HepG2 (cell line): ENCODE results near the gene SH3YL1. TPM values are rescaled to one million over a fixed set of nuclear protein-coding genes. Genes with fewer than 3 reads are reported as not detected.

ENCODE experiments used
- ASH2L ChIP-seq: fragments of 300-600, 200-600 bp; sonication (generic); IDR thresholded peaks from 2 replicates; pipeline ENCODE4 v1.7.0; 2017; ENCODE audit warnings: low read depth, mild to moderate bottlenecking, moderate library complexity, mixed read lengths, low read length; ENCODE audit not compliant: insufficient read length
- CBX5 ChIP-seq: sonication (generic); formaldehyde crosslinking; IDR thresholded peaks from 2 replicates; pipeline ENCODE4 v1.4.0; 2020; ENCODE audit warnings: missing genetic modification reagents, borderline replicate concordance
- GMEB1 ChIP-seq: sonication (generic); formaldehyde crosslinking; IDR thresholded peaks from 2 replicates; pipeline ENCODE4 v1.5.1; 2020; ENCODE audit warnings: missing genetic modification reagents, mild to moderate bottlenecking, borderline replicate concordance
- HNRNPLL ChIP-seq: fragments of 200-400 bp; formaldehyde crosslinking; IDR thresholded peaks from 2 replicates; pipeline ENCODE4 v1.6.1; 2017; ENCODE audit warnings: mild to moderate bottlenecking, low read depth, low read length; ENCODE audit not compliant: poor library complexity, severe bottlenecking
- KLF9 ChIP-seq: IDR thresholded peaks from 2 replicates; pipeline ENCODE4 v1.6.1; 2016; ENCODE audit warnings: low read depth
- MIER2 ChIP-seq: IDR thresholded peaks from 2 replicates; pipeline ENCODE4 v1.6.1; 2016; ENCODE audit warnings: missing biosample characterization, missing genetic modification reagents
- RAD21 ChIP-seq: fragments of 450-650 bp; formaldehyde crosslinking; IDR thresholded peaks from 2 replicates; pipeline ENCODE4 v1.5.0; 2020; ENCODE audit warnings: mild to moderate bottlenecking
- TP53 ChIP-seq: sonication (generic); formaldehyde crosslinking; conservative IDR thresholded peaks from 2 replicates; pipeline ENCODE4 v1.4.0; 2020; ENCODE audit warnings: missing genetic modification reagents
- ZNF142 ChIP-seq: sonication (generic); formaldehyde crosslinking; IDR thresholded peaks from 2 replicates; pipeline ENCODE4 v1.4.0; 2020; ENCODE audit warnings: missing genetic modification reagents
- ZNF256 ChIP-seq: sonication (generic); formaldehyde crosslinking; conservative IDR thresholded peaks from 2 replicates; pipeline ENCODE4 v1.4.0; 2020; ENCODE audit warnings: missing genetic modification reagents
- ZNF260 ChIP-seq: sonication (generic); formaldehyde crosslinking; IDR thresholded peaks from 2 replicates; pipeline ENCODE4 v1.4.0; 2020; ENCODE audit warnings: missing genetic modification reagents, low read depth, mild to moderate bottlenecking, borderline replicate concordance
- ZNF274 ChIP-seq: sonication (generic); formaldehyde crosslinking; IDR thresholded peaks from 2 replicates; pipeline ENCODE4 v1.5.1; 2020; ENCODE audit warnings: mild to moderate bottlenecking, missing genetic modification reagents
- ZNF678 ChIP-seq: sonication (generic); formaldehyde crosslinking; IDR thresholded peaks from 2 replicates; pipeline ENCODE4 v1.4.0; 2020; ENCODE audit warnings: mild to moderate bottlenecking, missing genetic modification reagents
- ZNF75D ChIP-seq: sonication (generic); formaldehyde crosslinking; IDR thresholded peaks from 2 replicates; pipeline ENCODE4 v1.8.1; 2023; ENCODE audit warnings: missing genetic modification reagents, mild to moderate bottlenecking, borderline replicate concordance
- ZSCAN30 ChIP-seq: sonication (generic); formaldehyde crosslinking; IDR thresholded peaks from 2 replicates; pipeline ENCODE4 v1.5.0; 2020; ENCODE audit warnings: mild to moderate bottlenecking, missing genetic modification reagents
- polyA plus RNA-seq, 8 experiments: library from polyadenylated mRNA; depleted of rRNA in 3 of 8; stranded (reverse) in 7 of 8; unstranded in 1 of 8; fragments of >200 nt; fragmentation: Illumina TruSeq in 4 of 8; extraction: Trizol in 4 of 8; gene quantifications; 2 replicates each; pipeline versions ENCODE4 v1.2.1 to v1.2.3, GENCODE V29; 2011 to 2016; ENCODE audit warnings: low read depth in 4 of 8, missing spikeins in 1 of 8, mixed read lengths in 1 of 8; ENCODE audit not compliant: insufficient read depth in 1 of 8
- total RNA-seq, 5 experiments: library from RNA; depleted of rRNA; stranded (reverse); fragments of >200 nt; fragmentation: Illumina TruSeq; extraction: Trizol; gene quantifications; 2 replicates each; pipeline ENCODE4 v1.2.3, GENCODE V29; 2016; ENCODE audit warnings: low read depth in 1 of 5
- TF ChIP-seq, protein P1 (sequence below): sonication (generic); formaldehyde crosslinking; IDR thresholded peaks from 2 replicates; pipeline ENCODE4 v1.4.0; 2020; ENCODE audit warnings: missing genetic modification reagents
- TF ChIP-seq, protein P2 (sequence below): sonication (generic); formaldehyde crosslinking; IDR thresholded peaks from 2 replicates; pipeline ENCODE4 v1.4.0; 2020; ENCODE audit warnings: missing genetic modification reagents
- TF ChIP-seq, protein P3 (sequence below): sonication (generic); formaldehyde crosslinking; IDR thresholded peaks from 2 replicates; pipeline ENCODE4 v1.5.0; 2020; ENCODE audit warnings: mild to moderate bottlenecking, missing genetic modification reagents

The SH3YL1 gene
- total and polyA plus RNA-seq, 2 of the 13 experiments (the other 11 are each of a cell fraction or from before 2014, with no cell fraction given): 13.0 to 48.2 TPM

DNA sequence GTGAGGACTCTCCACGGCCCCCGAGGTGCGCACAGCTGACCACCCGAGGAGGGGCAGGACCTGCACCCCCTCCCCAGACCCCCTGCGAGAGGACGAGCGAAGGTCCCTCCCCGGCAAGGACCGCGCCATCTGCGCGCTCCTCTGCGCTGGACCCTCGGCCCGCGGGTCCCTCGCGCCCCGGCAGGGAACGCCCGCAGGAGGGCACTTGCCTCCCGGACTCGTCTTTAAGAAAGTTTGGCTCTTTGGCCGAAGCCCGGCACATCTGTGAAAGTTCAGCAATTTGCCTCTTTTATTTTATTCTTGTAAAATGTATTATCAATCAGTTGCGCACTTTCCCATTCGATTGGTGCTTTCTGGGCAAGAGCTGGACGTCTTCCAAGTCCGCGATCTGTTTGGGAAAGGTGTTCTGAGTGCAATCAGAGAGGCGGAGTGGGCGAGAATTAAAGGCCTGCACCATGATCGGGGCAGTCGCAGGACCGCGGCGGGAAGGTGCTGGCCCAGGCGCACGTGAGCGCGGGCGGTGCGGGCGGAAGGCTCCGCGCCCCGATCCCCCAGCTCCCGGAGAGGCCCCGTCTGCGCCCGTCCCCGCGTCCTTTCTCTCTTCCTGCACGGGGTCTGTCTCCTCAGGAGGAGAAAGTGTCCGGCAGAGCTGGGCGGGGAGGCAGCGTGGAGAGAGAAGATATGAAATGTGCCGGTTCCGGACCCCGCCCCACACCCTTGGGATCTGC, 25.7 kb upstream of the SH3YL1 start (continued):
- TF ChIP-seq, protein P1, sequence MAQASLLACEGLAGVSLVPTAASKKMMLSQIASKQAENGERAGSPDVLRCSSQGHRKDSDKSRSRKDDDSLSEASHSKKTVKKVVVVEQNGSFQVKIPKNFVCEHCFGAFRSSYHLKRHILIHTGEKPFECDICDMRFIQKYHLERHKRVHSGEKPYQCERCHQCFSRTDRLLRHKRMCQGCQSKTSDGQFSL (CRISPR knock-in tag): no peak
- TF ChIP-seq RAD21 (CRISPR knock-in tag): no peak
- TF ChIP-seq, protein P2, sequence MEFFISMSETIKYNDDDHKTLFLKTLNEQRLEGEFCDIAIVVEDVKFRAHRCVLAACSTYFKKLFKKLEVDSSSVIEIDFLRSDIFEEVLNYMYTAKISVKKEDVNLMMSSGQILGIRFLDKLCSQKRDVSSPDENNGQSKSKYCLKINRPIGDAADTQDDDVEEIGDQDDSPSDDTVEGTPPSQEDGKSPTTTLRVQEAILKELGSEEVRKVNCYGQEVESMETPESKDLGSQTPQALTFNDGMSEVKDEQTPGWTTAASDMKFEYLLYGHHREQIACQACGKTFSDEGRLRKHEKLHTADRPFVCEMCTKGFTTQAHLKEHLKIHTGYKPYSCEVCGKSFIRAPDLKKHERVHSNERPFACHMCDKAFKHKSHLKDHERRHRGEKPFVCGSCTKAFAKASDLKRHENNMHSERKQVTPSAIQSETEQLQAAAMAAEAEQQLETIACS: no peak
- TF ChIP-seq ASH2L: no peak
- no peak for TF ChIP-seq ZNF678
- TF ChIP-seq CBX5 (CRISPR knock-in tag): 0 out of 2 replicates have a peak, but pooled peaks have one; percentile 47
- TF ChIP-seq ZNF274 (CRISPR knock-in tag): peak; percentile 54; the same call in 1 of the 2 replicates
- TF ChIP-seq KLF9 (CRISPR knock-in tag): no peak
- no peak; the same call in 1 of the 2 replicates for TF ChIP-seq GMEB1 (CRISPR knock-in tag)
- TF ChIP-seq MIER2 (CRISPR knock-in tag): no peak
- TF ChIP-seq, protein P3, sequence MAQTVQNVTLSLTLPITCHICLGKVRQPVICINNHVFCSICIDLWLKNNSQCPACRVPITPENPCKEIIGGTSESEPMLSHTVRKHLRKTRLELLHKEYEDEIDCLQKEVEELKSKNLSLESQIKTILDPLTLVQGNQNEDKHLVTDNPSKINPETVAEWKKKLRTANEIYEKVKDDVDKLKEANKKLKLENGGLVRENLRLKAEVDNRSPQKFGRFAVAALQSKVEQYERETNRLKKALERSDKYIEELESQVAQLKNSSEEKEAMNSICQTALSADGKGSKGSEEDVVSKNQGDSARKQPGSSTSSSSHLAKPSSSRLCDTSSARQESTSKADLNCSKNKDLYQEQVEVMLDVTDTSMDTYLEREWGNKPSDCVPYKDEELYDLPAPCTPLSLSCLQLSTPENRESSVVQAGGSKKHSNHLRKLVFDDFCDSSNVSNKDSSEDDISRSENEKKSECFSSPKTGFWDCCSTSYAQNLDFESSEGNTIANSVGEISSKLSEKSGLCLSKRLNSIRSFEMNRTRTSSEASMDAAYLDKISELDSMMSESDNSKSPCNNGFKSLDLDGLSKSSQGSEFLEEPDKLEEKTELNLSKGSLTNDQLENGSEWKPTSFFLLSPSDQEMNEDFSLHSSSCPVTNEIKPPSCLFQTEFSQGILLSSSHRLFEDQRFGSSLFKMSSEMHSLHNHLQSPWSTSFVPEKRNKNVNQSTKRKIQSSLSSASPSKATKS (CRISPR knock-in tag): no peak
- TF ChIP-seq HNRNPLL: peak; percentile 74
- TF ChIP-seq ZNF260 (CRISPR knock-in tag): no peak
- TF ChIP-seq ZNF75D (CRISPR knock-in tag): no peak
- TF ChIP-seq ZNF142 (CRISPR knock-in tag): peak; percentile 38; the same call in 1 of the 2 replicates
- TF ChIP-seq TP53 (CRISPR knock-in tag): no peak
- TF ChIP-seq ZNF256 (CRISPR knock-in tag): no peak
- TF ChIP-seq ZSCAN30 (CRISPR knock-in tag): no peak
